ENCODE measurements around the gene TMCC1.
A peak's percentile ranks its signal among the peaks of the same experiment; 100 is the strongest.

TMCC1 gene

DNA sequence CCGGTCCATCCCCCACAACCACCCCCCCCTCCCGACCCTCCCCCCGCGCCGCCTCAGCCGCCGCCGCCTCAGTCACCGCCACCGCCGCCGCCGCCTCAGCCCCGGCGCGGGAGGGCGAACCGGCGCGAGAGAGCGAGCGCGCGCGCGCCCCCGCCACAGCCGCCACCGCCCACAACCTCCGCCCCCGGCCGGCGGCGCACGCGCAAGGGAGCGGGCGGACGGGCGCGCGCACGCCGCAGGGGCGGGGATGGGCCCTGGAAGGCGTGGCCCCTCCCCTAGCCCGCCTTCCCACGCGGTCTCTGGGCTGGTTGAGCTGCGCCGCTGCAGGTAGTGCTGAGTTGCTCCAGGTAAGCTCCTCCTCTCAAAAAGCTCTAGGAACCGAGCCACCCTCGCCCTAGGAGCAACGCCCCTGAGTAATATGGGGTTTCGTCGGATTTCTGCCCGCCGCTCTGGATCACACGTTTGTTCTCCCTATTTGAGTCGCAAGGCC, at the start of gene TMCC1:
TMCC1 (minus strand) TSS at position 131 of the 490 bp plus-strand sequence.
- TF ChIP-seq, protein P1, sequence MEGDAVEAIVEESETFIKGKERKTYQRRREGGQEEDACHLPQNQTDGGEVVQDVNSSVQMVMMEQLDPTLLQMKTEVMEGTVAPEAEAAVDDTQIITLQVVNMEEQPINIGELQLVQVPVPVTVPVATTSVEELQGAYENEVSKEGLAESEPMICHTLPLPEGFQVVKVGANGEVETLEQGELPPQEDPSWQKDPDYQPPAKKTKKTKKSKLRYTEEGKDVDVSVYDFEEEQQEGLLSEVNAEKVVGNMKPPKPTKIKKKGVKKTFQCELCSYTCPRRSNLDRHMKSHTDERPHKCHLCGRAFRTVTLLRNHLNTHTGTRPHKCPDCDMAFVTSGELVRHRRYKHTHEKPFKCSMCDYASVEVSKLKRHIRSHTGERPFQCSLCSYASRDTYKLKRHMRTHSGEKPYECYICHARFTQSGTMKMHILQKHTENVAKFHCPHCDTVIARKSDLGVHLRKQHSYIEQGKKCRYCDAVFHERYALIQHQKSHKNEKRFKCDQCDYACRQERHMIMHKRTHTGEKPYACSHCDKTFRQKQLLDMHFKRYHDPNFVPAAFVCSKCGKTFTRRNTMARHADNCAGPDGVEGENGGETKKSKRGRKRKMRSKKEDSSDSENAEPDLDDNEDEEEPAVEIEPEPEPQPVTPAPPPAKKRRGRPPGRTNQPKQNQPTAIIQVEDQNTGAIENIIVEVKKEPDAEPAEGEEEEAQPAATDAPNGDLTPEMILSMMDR (IDR thresholded peaks at IDR 0.05; ENCODE audit: unreplicated experiment in 3 of 3) = no peak
- H3K27me3 Mint-ChIP-seq (ENCODE audit: low read depth) = no peaks in the 10 kb centered on the region
- peaks cover 7% of the 10 kb centered on the region for H3K36me3 Mint-ChIP-seq (ENCODE audit: low read depth)
- peaks cover 45% of the 10 kb centered on the region for H3K4me1 Mint-ChIP-seq
- H3K27ac Mint-ChIP-seq = peak within 1 kb of the TSS; percentile 90 to 97 (median 96)
- no peaks in the 10 kb centered on the region for H3K9me3 Mint-ChIP-seq
- peak within 1 kb of the TSS; percentile 96 to 98 (median 97) for H3K4me3 Mint-ChIP-seq

- Mint-ChIP-seq H3K27ac (no peak overlapping the region), H3K36me3 (ENCODE audit: low read depth) (no peaks in the 10 kb centered on the region), H3K4me3 (no peak overlapping the region)
Observed at GRCh38 chr3:129943020-129943419, 49.5 kb upstream of the TMCC1 start.

DNA sequence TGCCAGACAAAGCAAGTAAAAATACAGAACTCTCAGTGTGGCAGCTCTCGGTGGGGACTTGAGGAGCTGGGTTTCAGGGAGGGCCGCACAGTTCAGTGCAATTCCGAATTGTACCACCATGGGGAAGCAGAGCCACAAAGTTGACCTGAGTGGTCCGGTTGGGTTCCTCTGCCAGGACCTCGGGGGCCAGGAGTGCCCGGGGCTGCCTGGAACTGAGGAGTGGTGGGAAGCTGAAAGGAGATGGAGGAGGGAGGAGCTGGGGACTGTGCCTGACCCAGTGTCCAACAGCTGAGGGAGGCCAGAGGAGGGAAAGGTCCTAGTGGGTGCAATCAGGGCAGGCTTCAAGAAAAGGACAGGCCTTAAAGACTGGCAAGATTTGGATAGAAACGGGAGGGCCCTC, 48.8 kb upstream of the TMCC1 start:
- Mint-ChIP-seq H3K4me1 (peaks cover 5% of the 10 kb centered on the region), H3K36me3 (ENCODE audit: low read depth) (no peaks in the 10 kb centered on the region), H3K9me3 (peaks cover 15% of the 10 kb centered on the region), H3K4me3 (no peak overlapping the region), H3K27ac (no peak overlapping the region), H3K27me3 (ENCODE audit: low read depth) (peaks cover 18% of the 10 kb centered on the region)
- TF ChIP-seq, protein P1 (IDR thresholded peaks at IDR 0.05; ENCODE audit: unreplicated experiment in 3 of 3) = peak; percentile 77 to 88 (median 84)

More at GRCh38 chr3:129943020-129943419, 49.5 kb upstream of the TMCC1 start:
- H3K9me3 Mint-ChIP-seq = peaks cover 16% of the 10 kb centered on the region
- TF ChIP-seq, protein P1 (IDR thresholded peaks at IDR 0.05; ENCODE audit: unreplicated experiment in 3 of 3) = no peak
- peaks cover 10% of the 10 kb centered on the region for H3K4me1 Mint-ChIP-seq
- peaks cover 18% of the 10 kb centered on the region for H3K27me3 Mint-ChIP-seq (ENCODE audit: low read depth)

- H3K27me3 Mint-ChIP-seq (ENCODE audit: low read depth) = peaks cover 9% of the 10 kb centered on the region
- H3K9me3 Mint-ChIP-seq = peaks cover 9% of the 10 kb centered on the region
- TF ChIP-seq, protein P1 (IDR thresholded peaks at IDR 0.05; ENCODE audit: unreplicated experiment in 3 of 3) = no peak
- no peaks in the 10 kb centered on the region for H3K36me3 Mint-ChIP-seq (ENCODE audit: low read depth)
- no peak overlapping the region for H3K27ac Mint-ChIP-seq
- H3K4me1 Mint-ChIP-seq = peaks cover 11% of the 10 kb centered on the region
- no peak overlapping the region for H3K4me3 Mint-ChIP-seq
Observed at GRCh38 chr3:129940086-129940485, 46.6 kb upstream of the TMCC1 start.

- Mint-ChIP-seq H3K9me3 (no peaks in the 10 kb centered on the region), H3K27ac (no peak overlapping the region), H3K27me3 (ENCODE audit: low read depth) (peaks cover 13% of the 10 kb centered on the region), H3K4me3 (no peak overlapping the region), H3K4me1 (peaks cover 11% of the 10 kb centered on the region), H3K36me3 (ENCODE audit: low read depth) (no peaks in the 10 kb centered on the region)
- TF ChIP-seq, protein P1 (IDR thresholded peaks at IDR 0.05; ENCODE audit: unreplicated experiment in 3 of 3) = no peak
Observed at GRCh38 chr3:129938140-129938930, 44.8 kb upstream of the TMCC1 start.

All from nephron (organoid).